Spleen (tissue), 11 donors: ENCODE results near the gene NHERF2. TPM values are rescaled to one million over a fixed set of nuclear protein-coding genes. Genes with fewer than 3 reads are reported as not detected.

Source experiments
- DNase-seq: peaks from one replicate; pipeline ENCODE4 v3.0.0-alpha.2; 2020
- H3K27ac ChIP-seq, 8 donors: fragments of 200-600 bp; sonication (generic) in 7 of 8; 1 replicate in 4 of 8; 2 replicates in 4 of 8; pipeline versions ENCODE4 v1.5.0 to v1.8.0; 2016 to 2021; ENCODE audit warnings: inconsistent platforms in 4 of 8, mild to moderate bottlenecking in 4 of 8, moderate library complexity in 1 of 8
- H3K27me3 ChIP-seq, 7 donors: fragments of 200-600 bp; sonication (generic) in 6 of 7; replicated peaks in 1 of 7; 1 replicate in 4 of 7; 2 replicates in 3 of 7; pipeline versions ENCODE4 v1.5.0 to v1.8.0; 2016 to 2021; ENCODE audit warnings: inconsistent platforms in 3 of 7, mild to moderate bottlenecking in 1 of 7
- H3K36me3 ChIP-seq, 6 donors: fragments of 200-600 bp; sonication (generic) in 5 of 6; 1 replicate in 4 of 6; 2 replicates in 2 of 6; pipeline versions ENCODE4 v1.5.0 to v1.8.0; 2016 to 2021; ENCODE audit warnings: inconsistent platforms in 2 of 6
- H3K4me1 ChIP-seq, 6 donors: fragments of 200-600 bp; sonication (generic) in 5 of 6; 1 replicate in 3 of 6; 2 replicates in 3 of 6; pipeline versions ENCODE4 v1.5.0 to v1.8.0; 2016 to 2021; ENCODE audit warnings: inconsistent platforms in 3 of 6
- H3K4me3 ChIP-seq, 8 donors: fragments of 200-600 bp; sonication (generic) in 7 of 8; 1 replicate in 4 of 8; 2 replicates in 4 of 8; pipeline versions ENCODE4 v1.5.0 to v1.8.0; 2016 to 2021; ENCODE audit warnings: inconsistent platforms in 4 of 8, mild to moderate bottlenecking in 4 of 8, moderate library complexity in 2 of 8
- H3K9me3 ChIP-seq, 8 donors: fragments of 200-600 bp; sonication (generic) in 7 of 8; 1 replicate in 4 of 8; 2 replicates in 4 of 8; pipeline versions ENCODE4 v1.5.0 to v1.8.0; 2016 to 2021; ENCODE audit warnings: inconsistent platforms in 4 of 8
- POLR2A ChIP-seq, 3 donors: fragments of 450-650 bp; IDR thresholded peaks; one replicate each; pipeline ENCODE4 v1.5.1; 2017; ENCODE audit warnings: antibody characterized with exemption in 3 of 3, mild to moderate bottlenecking in 1 of 3
- POLR2AphosphoS5 ChIP-seq, 3 donors: sonication (generic); formaldehyde crosslinking; IDR thresholded peaks; one replicate each; pipeline ENCODE4 v1.5.1; 2017; ENCODE audit warnings: antibody characterized with exemption in 3 of 3
- WGBS, 5 donors: extraction: QIAGEN DNeasy Blood & Tissue Kit in 3 of 5; methylation state at CpG; one replicate each; pipeline versions ENCODE4 v1.1.5 to v1.1.7; 2013 to 2018; 5-methylcytosine and 5-hydroxymethylcytosine counted together
- intact Hi-C: fragments of 100-400 bp; cut with DNase I; formaldehyde crosslinking; loops from one replicate; pipeline ENCODE4 v1.15.0; 2023; ENCODE audit warnings: low total_unique reads
- polyA plus RNA-seq, 3 donors: library from polyadenylated mRNA; stranded (reverse); fragments of 200-250 nt; gene quantifications; one replicate each; pipeline ENCODE4 v1.2.1, GENCODE V29; 2013
- total RNA-seq, 7 donors: library from RNA; depleted of rRNA in 3 of 7; stranded (reverse); fragments of >200 nt in 3 of 7; fragmentation: NEBNext Ultra II Directional in 4 of 7; extraction: Animal tissue kit (Norgen Biotek cat#: 25700) in 4 of 7; gene quantifications; one replicate each; pipeline versions ENCODE4 v1.1.0 to v1.2.1, GENCODE V29; 2016 to 2021
- TF ChIP-seq, protein P1 (sequence below), 11 experiments: fragments of 200-600 bp in 7 of 11; fragments of 450-650 bp in 4 of 11; sonication (generic) in 4 of 11; IDR thresholded peaks in 8 of 11; conservative IDR thresholded peaks in 3 of 11; 1 replicate in 7 of 11; 2 replicates in 4 of 11; pipeline versions ENCODE4 v1.4.0 to v1.8.0; 2016 to 2021; ENCODE audit warnings: antibody characterized with exemption in 11 of 11, inconsistent platforms in 4 of 11, mild to moderate bottlenecking in 1 of 11
- donor health status: healthy with polysubstance abuse.
- donor health status: DM: no; HTN: no; CAD: no; lungs with moderate emphysema.
- donor health status: DM: no; HTN: no; CAD: no.
- donor health status: Bipolar disorder and iron deficiency.
- donor health status: healthy.
- donor health status: DM: no; HTN: no; CAD: no.
- donor health status: DM: yes; HTN: yes; CAD: no.

NHERF2 gene
- total and polyA plus RNA-seq, 10 donors, result 62.4 to 218 (median 112) TPM

GRCh38 chr16:2058420-2058819 lies 31.7 kb downstream of the NHERF2 start:
- no peaks in the 10 kb centered on the region for H3K27me3 ChIP-seq
- H3K27ac ChIP-seq, result no peak overlapping the region
- no peaks in the 10 kb centered on the region for H3K9me3 ChIP-seq
- peaks cover 0 to 7% (median 0%) of the 10 kb centered on the region in 6 donors for H3K4me1 ChIP-seq
- WGBS, 5 donors, result 90 to 94% (median 93%) methylated on average over 6 to 13 of the region's 13 CpGs
- DNase-seq, result no peak
- intact Hi-C loops, result no loop called here
- no peak for TF ChIP-seq POLR2A (IDR thresholded peaks at IDR 0.05)
- TF ChIP-seq, protein P1, sequence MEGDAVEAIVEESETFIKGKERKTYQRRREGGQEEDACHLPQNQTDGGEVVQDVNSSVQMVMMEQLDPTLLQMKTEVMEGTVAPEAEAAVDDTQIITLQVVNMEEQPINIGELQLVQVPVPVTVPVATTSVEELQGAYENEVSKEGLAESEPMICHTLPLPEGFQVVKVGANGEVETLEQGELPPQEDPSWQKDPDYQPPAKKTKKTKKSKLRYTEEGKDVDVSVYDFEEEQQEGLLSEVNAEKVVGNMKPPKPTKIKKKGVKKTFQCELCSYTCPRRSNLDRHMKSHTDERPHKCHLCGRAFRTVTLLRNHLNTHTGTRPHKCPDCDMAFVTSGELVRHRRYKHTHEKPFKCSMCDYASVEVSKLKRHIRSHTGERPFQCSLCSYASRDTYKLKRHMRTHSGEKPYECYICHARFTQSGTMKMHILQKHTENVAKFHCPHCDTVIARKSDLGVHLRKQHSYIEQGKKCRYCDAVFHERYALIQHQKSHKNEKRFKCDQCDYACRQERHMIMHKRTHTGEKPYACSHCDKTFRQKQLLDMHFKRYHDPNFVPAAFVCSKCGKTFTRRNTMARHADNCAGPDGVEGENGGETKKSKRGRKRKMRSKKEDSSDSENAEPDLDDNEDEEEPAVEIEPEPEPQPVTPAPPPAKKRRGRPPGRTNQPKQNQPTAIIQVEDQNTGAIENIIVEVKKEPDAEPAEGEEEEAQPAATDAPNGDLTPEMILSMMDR (IDR thresholded peaks at IDR 0.05 in 8 of 11, conservative IDR thresholded peaks at IDR 0.05 in 3 of 11), result no peak
- no peak for TF ChIP-seq POLR2AphosphoS5 (IDR thresholded peaks at IDR 0.05)
- H3K36me3 ChIP-seq, result peaks cover 0 to 100% (median 84%) of the 10 kb centered on the region in 6 donors
- H3K4me3 ChIP-seq, result no peak overlapping the region

DNA sequence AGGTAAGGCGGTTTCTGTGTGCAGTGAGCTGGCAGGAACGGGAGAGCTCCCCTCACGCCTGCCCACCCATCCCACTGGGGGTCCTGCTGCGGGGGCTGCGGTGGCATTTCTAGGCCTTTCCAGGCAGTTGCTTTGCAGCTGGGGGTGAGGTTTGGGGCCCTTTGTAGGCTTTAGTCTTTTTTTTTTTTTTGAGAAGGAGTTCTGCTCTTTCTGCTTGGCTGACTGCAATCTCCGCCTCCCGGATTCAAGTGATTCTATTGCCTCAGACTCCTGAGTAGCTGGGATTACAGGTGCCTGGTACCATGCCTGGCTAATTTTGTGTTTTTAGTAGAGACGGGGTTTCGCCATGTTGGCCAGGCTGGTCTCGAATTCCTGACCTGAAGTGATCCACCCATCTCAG lies 32.2 kb downstream of the NHERF2 start:
- no peaks in the 10 kb centered on the region for H3K9me3 ChIP-seq
- DNase-seq, result no peak
- WGBS, 5 donors, result 95 to 99% (median 97%) methylated on average over 10 of the region's 10 CpGs
- TF ChIP-seq, protein P1 (IDR thresholded peaks at IDR 0.05 in 8 of 11, conservative IDR thresholded peaks at IDR 0.05 in 3 of 11), result no peak
- TF ChIP-seq POLR2AphosphoS5 (IDR thresholded peaks at IDR 0.05), result no peak
- no peak for TF ChIP-seq POLR2A (IDR thresholded peaks at IDR 0.05)
- peaks cover 0 to 7% (median 0%) of the 10 kb centered on the region in 6 donors for H3K4me1 ChIP-seq
- H3K36me3 ChIP-seq, result peaks cover 0 to 100% (median 83%) of the 10 kb centered on the region in 6 donors
- intact Hi-C loops, result no loop called here
- no peak overlapping the region for H3K4me3 ChIP-seq
- H3K27ac ChIP-seq, result no peak overlapping the region
- no peaks in the 10 kb centered on the region for H3K27me3 ChIP-seq

DNA sequence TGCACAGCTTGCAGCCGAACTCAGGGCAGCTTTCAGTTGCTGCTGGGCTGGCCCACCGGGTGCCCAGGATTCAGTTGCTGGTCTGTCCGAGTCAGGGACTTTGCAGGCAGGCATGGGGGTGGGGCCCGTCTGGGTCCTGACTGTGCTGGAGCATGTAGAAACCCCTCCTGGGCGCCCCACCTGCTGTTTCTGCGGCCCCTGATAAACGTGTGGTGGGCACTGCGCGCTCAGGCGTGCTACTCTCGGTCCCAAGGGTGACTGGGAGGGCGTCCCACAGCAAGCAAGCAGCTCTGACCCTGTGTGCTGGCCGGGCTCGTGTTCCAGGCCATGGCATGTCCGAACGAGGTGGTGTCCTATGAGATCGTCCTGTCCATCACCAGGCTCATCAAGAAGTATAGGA lies 33.6 kb downstream of the NHERF2 start:
- Histone ChIP-seq H3K36me3 (peaks cover 0 to 100% (median 79%) of the 10 kb centered on the region in 6 donors), H3K27ac (no peak overlapping the region), H3K9me3 (no peaks in the 10 kb centered on the region), H3K4me3 (no peak overlapping the region), H3K27me3 (no peaks in the 10 kb centered on the region), H3K4me1 (peaks cover 0 to 7% (median 0%) of the 10 kb centered on the region in 6 donors)
- WGBS, 5 donors, result 90 to 96% (median 93%) methylated on average over 12 to 17 of the region's 17 CpGs
- intact Hi-C loops, result no loop called here
- DNase-seq, result no peak
- TF ChIP-seq POLR2A (IDR thresholded peaks at IDR 0.05), result no peak
- TF ChIP-seq POLR2AphosphoS5 (IDR thresholded peaks at IDR 0.05), result no peak
- TF ChIP-seq, protein P1 (IDR thresholded peaks at IDR 0.05 in 8 of 11, conservative IDR thresholded peaks at IDR 0.05 in 3 of 11), result no peak

- no peak overlapping the region for H3K27ac ChIP-seq
- no peak overlapping the region for H3K4me3 ChIP-seq
- no peaks in the 10 kb centered on the region for H3K27me3 ChIP-seq
- intact Hi-C loops, result no loop called here
- no peak for TF ChIP-seq POLR2AphosphoS5 (IDR thresholded peaks at IDR 0.05)
- TF ChIP-seq, protein P1 (IDR thresholded peaks at IDR 0.05 in 8 of 11, conservative IDR thresholded peaks at IDR 0.05 in 3 of 11), result no peak
- no peak for TF ChIP-seq POLR2A (IDR thresholded peaks at IDR 0.05)
- H3K36me3 ChIP-seq, result peaks cover 1 to 100% (median 83%) of the 10 kb centered on the region in 6 donors
- WGBS, 5 donors, result 90 to 98% (median 93%) methylated on average over 17 to 18 of the region's 18 CpGs
- peaks cover 0 to 4% (median 0%) of the 10 kb centered on the region in 6 donors for H3K4me1 ChIP-seq
- DNase-seq, result no peak
- no peaks in the 10 kb centered on the region for H3K9me3 ChIP-seq
Observed at GRCh38 chr16:2061023-2061422, 34.3 kb downstream of the NHERF2 start.
